ENCODE results near the gene ELL. TPM values are rescaled to one million over a fixed set of nuclear protein-coding genes. Genes with fewer than 3 reads are reported as not detected.
A peak's percentile ranks its signal among the peaks of the same experiment; 100 is the strongest.

ELL gene
- total and polyA plus RNA-seq, 9 of the 15 experiments (the other 6 are each of a cell fraction or from before 2014, with no cell fraction given), result 0.24 to 22.5 (median 4.1) TPM

GRCh38 chr19:18522124-18522861 lies 423 bp upstream of the ELL start (continued):
- no peak for TF ChIP-seq ILK (tag; IDR thresholded peaks at IDR 0.05; ENCODE audit: borderline replicate concordance, low read depth)
- TF ChIP-seq ZZZ3 (IDR thresholded peaks at IDR 0.05), result no peak
- TF ChIP-seq HOMEZ (CRISPR knock-in tag; IDR thresholded peaks at IDR 0.05), result no peak
- TF ChIP-seq ZFP30 (CRISPR knock-in tag; IDR thresholded peaks at IDR 0.05; ENCODE audit: borderline replicate concordance), result no peak
- TF ChIP-seq SAFB (IDR thresholded peaks at IDR 0.05; ENCODE audit: borderline replicate concordance, low read depth, low read length), result peak; percentile 82; the same call in 1 of the 2 replicates
- no peak for TF ChIP-seq CREBBP (IDR thresholded peaks at IDR 0.05; ENCODE audit: low read depth, low read length)
- no peak for TF ChIP-seq RBM15 (IDR thresholded peaks at IDR 0.05; ENCODE audit: insufficient read depth, low read length)
- no peak for TF ChIP-seq CHD7 (IDR thresholded peaks at IDR 0.05; ENCODE audit: low read depth, low read length)
- TF ChIP-seq HNRNPL (IDR thresholded peaks at IDR 0.05; ENCODE audit: low read depth, low read length), result no peak
- TF ChIP-seq HNRNPH1 (optimal IDR thresholded peaks at IDR 0.05; ENCODE audit: low read depth, low read length), result no peak
- peak; percentile 38; the same call in 1 of the 2 replicates for TF ChIP-seq NKRF (IDR thresholded peaks at IDR 0.05; ENCODE audit: borderline replicate concordance)
- TF ChIP-seq HSF4 (CRISPR knock-in tag; IDR thresholded peaks at IDR 0.05; ENCODE audit: borderline replicate concordance), result no peak
